K562 (cell line): ENCODE results near the gene TBX10. TPM values are rescaled to one million over a fixed set of nuclear protein-coding genes. Genes with fewer than 3 reads are reported as not detected.

ENCODE experiments used
- BHLHE40 ChIP-seq: IDR thresholded peaks from 2 replicates; pipeline ENCODE4 v1.6.1; 2011; ENCODE audit warnings: low read length, improper control_type of control experiment
- BRD4 ChIP-seq: fragments of 200-600 bp; sonication (generic); IDR thresholded peaks from 2 replicates; pipeline ENCODE4 v1.6.1; 2017; ENCODE audit warnings: inconsistent platforms
- ETS2 ChIP-seq: IDR thresholded peaks from 2 replicates; pipeline ENCODE4 v1.6.1; 2016; ENCODE audit warnings: borderline replicate concordance, missing genetic modification characterization, mild to moderate bottlenecking, moderate library complexity, missing compliant biosample characterization; ENCODE audit not compliant: poor library complexity, severe bottlenecking
- FOXA3 ChIP-seq, 2 experiments: fragments of 450-650 bp in 1 of 2; sonication (generic) in 1 of 2; formaldehyde crosslinking; IDR thresholded peaks in 1 of 2; conservative IDR thresholded peaks in 1 of 2; 2 replicates each; pipeline versions ENCODE4 v1.4.0 to v1.8.0; 2020 to 2022; ENCODE audit warnings: mild to moderate bottlenecking in 2 of 2, missing genetic modification reagents in 1 of 2
- KDM4B ChIP-seq, 2 experiments: fragments of 450-650 bp in 1 of 2; sonication (generic) in 1 of 2; IDR thresholded peaks; 2 replicates each; pipeline ENCODE4 v1.6.1; 2016 to 2017; ENCODE audit warnings: borderline replicate concordance in 2 of 2, antibody characterized with exemption in 1 of 2, low read depth in 1 of 2, mild to moderate bottlenecking in 1 of 2
- KLF13 ChIP-seq: fragments of 450-650 bp; IDR thresholded peaks from 2 replicates; pipeline ENCODE4 v1.6.1; 2016; ENCODE audit warnings: missing genetic modification characterization, low read depth, mild to moderate bottlenecking, missing compliant biosample characterization, moderate library complexity, borderline replicate concordance
- MEF2D ChIP-seq: conservative IDR thresholded peaks from 2 replicates; pipeline ENCODE4 v1.6.1; 2016; ENCODE audit warnings: low read depth, missing genetic modification characterization, missing compliant biosample characterization
- MYNN ChIP-seq, 2 experiments: sonication (generic); formaldehyde crosslinking in 1 of 2; IDR thresholded peaks; 2 replicates each; pipeline versions ENCODE4 v1.5.0 to v1.6.1; 2016 to 2020; ENCODE audit warnings: antibody characterized with exemption in 1 of 2, missing genetic modification reagents in 1 of 2
- NELFE ChIP-seq: IDR thresholded peaks from 2 replicates; pipeline ENCODE4 v1.6.1; 2011; ENCODE audit warnings: mild to moderate bottlenecking; ENCODE audit not compliant: insufficient read depth, insufficient read length
- PHF20 ChIP-seq: fragments of 450-650 bp; IDR thresholded peaks from 2 replicates; pipeline ENCODE4 v1.6.1; 2018; ENCODE audit not compliant: partially characterized antibody
- PHTF2 ChIP-seq: fragments of 250-450 bp; sonication (Bioruptor Pico); IDR thresholded peaks from 2 replicates; pipeline ENCODE4 v1.5.0; 2021; ENCODE audit warnings: mild to moderate bottlenecking
- RBFOX2 ChIP-seq: fragments of 200-400 bp; formaldehyde crosslinking; IDR thresholded peaks from 2 replicates; pipeline ENCODE4 v1.6.1; 2017; ENCODE audit warnings: low read depth, mild to moderate bottlenecking, low read length, moderate library complexity
- RBM15 ChIP-seq: fragments of 200-400 bp; formaldehyde crosslinking; IDR thresholded peaks from 2 replicates; pipeline ENCODE4 v1.6.1; 2018; ENCODE audit warnings: mild to moderate bottlenecking, low read length, moderate library complexity; ENCODE audit not compliant: insufficient read depth
- SRSF9 ChIP-seq: fragments of 200-400 bp; formaldehyde crosslinking; IDR thresholded peaks from 2 replicates; pipeline ENCODE4 v1.6.1; 2017; ENCODE audit warnings: low read depth, low read length, borderline replicate concordance
- ZNF263 ChIP-seq: sonication (generic); formaldehyde crosslinking; IDR thresholded peaks from 2 replicates; pipeline ENCODE4 v1.8.0; 2022; ENCODE audit warnings: mild to moderate bottlenecking, missing genetic modification reagents, borderline replicate concordance
- ZNF354B ChIP-seq: fragments of 250-450 bp; sonication (Bioruptor Pico); IDR thresholded peaks from 2 replicates; pipeline ENCODE4 v1.4.0; 2020
- polyA plus RNA-seq, 8 experiments: library from polyadenylated mRNA; depleted of rRNA in 4 of 8; stranded (reverse) in 5 of 8; unstranded in 3 of 8; fragments of >200 nt; fragmentation: Nextera tagmentation in 2 of 8; fragmentation: Illumina TruSeq in 1 of 8; extraction: Ambion mirVana in 2 of 8; extraction: Trizol in 1 of 8; gene quantifications; 2 replicates each; pipeline versions ENCODE4 v1.2.1 to v1.2.3, GENCODE V29; 2011 to 2014; ENCODE audit warnings: inconsistent platforms in 1 of 8, missing spikeins in 1 of 8
- total RNA-seq, 7 experiments: library from RNA; depleted of rRNA in 6 of 7; stranded (reverse); fragments of >200 nt in 6 of 7; fragmentation: Illumina TruSeq in 2 of 7; extraction: Trizol in 2 of 7; gene quantifications; 2 replicates each; pipeline versions ENCODE4 v1.2.1 to v1.2.3, GENCODE V29; 2011 to 2021; ENCODE audit warnings: low replicate concordance in 1 of 7
- TF ChIP-seq, protein P1 (sequence below): fragments of 450-650 bp; IDR thresholded peaks from 2 replicates; pipeline ENCODE4 v1.6.1; 2014; ENCODE audit warnings: low read depth, mild to moderate bottlenecking, moderate library complexity, borderline replicate concordance
- TF ChIP-seq, protein P2 (sequence below): sonication (generic); IDR thresholded peaks from 2 replicates; pipeline ENCODE4 v1.6.1; 2016

TBX10 gene
- total and polyA plus RNA-seq, 9 of the 15 experiments (the other 6 are each of a cell fraction or from before 2014, with no cell fraction given): not detected

DNA sequence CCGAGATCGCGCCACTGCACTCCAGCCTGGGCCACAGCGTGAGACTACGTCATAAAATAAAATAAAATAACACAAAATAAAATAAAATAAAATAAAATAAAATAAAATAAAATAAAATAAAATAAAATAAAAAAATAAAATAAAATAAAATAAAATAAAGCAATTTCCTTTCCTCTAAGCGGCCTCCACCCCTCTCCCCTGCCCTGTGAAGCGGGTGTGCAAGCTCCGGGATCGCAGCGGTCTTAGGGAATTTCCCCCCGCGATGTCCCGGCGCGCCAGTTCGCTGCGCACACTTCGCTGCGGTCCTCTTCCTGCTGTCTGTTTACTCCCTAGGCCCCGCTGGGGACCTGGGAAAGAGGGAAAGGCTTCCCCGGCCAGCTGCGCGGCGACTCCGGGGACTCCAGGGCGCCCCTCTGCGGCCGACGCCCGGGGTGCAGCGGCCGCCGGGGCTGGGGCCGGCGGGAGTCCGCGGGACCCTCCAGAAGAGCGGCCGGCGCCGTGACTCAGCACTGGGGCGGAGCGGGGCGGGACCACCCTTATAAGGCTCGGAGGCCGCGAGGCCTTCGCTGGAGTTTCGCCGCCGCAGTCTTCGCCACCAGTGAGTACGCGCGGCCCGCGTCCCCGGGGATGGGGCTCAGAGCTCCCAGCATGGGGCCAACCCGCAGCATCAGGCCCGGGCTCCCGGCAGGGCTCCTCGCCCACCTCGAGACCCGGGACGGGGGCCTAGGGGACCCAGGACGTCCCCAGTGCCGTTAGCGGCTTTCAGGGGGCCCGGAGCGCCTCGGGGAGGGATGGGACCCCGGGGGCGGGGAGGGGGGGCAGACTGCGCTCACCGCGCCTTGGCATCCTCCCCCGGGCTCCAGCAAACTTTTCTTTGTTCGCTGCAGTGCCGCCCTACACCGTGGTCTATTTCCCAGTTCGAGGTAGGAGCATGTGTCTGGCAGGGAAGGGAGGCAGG is 56.0 kb downstream of the TBX10 start, which contains the start of gene GSTP1 (continued):
- TF ChIP-seq, protein P1, sequence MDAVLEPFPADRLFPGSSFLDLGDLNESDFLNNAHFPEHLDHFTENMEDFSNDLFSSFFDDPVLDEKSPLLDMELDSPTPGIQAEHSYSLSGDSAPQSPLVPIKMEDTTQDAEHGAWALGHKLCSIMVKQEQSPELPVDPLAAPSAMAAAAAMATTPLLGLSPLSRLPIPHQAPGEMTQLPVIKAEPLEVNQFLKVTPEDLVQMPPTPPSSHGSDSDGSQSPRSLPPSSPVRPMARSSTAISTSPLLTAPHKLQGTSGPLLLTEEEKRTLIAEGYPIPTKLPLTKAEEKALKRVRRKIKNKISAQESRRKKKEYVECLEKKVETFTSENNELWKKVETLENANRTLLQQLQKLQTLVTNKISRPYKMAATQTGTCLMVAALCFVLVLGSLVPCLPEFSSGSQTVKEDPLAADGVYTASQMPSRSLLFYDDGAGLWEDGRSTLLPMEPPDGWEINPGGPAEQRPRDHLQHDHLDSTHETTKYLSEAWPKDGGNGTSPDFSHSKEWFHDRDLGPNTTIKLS: peak; percentile 36
- TF ChIP-seq ETS2 (tag) (no peak), SRSF9 (no peak), PHTF2 (CRISPR knock-in tag) (no peak), BHLHE40 (peak; percentile 46; the same call in 1 of the 2 replicates), PHF20 (no peak), KLF13 (tag) (0 out of 2 replicates have a peak, but pooled peaks have one; percentile 36), FOXA3 (CRISPR knock-in tag; conservative IDR thresholded peaks at IDR 0.05 in 1 of 2, IDR thresholded peaks at IDR 0.05 in 1 of 2) (peak in 1 of 2 experiments; percentile 68; a peak in 2 of 4 replicates), MEF2D (tag) (no peak), ZNF263 (CRISPR knock-in tag) (no peak; the same call in 1 of the 2 replicates), NELFE (no peak), RBM15 (no peak), KDM4B (IDR thresholded peaks at IDR 0.05; ENCODE audit: borderline replicate concordance in 2 of 2, low read depth in 1 of 2) (no peak), BRD4 (no peak), ZNF354B (CRISPR knock-in tag) (no peak), RBFOX2 (peak; percentile 94), MYNN (IDR thresholded peaks at IDR 0.05) (no peak; the same call in 1 of the 2 replicates), MYNN (CRISPR knock-in tag; IDR thresholded peaks at IDR 0.05) (no peak)
- TF ChIP-seq, protein P2, sequence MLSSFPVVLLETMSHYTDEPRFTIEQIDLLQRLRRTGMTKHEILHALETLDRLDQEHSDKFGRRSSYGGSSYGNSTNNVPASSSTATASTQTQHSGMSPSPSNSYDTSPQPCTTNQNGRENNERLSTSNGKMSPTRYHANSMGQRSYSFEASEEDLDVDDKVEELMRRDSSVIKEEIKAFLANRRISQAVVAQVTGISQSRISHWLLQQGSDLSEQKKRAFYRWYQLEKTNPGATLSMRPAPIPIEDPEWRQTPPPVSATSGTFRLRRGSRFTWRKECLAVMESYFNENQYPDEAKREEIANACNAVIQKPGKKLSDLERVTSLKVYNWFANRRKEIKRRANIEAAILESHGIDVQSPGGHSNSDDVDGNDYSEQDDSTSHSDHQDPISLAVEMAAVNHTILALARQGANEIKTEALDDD: no peak
